Peyer's patch (tissue), 4 donors: ENCODE measurements around the gene STAMBPL1.

Source experiments
- CTCF ChIP-seq, 6 experiments: fragments of 450-650 bp in 4 of 6; fragments of 200-600 bp in 2 of 6; sonication (generic) in 1 of 6; IDR thresholded peaks; one replicate each; pipeline ENCODE4 v1.5.1; 2017 to 2019; ENCODE audit warnings: antibody characterized with exemption in 6 of 6, mild to moderate bottlenecking in 3 of 6, moderate library complexity in 1 of 6
- POLR2A ChIP-seq, 2 donors: fragments of 450-650 bp; IDR thresholded peaks; one replicate each; pipeline ENCODE4 v1.5.1; 2017; ENCODE audit warnings: antibody characterized with exemption in 2 of 2, mild to moderate bottlenecking in 2 of 2, moderate library complexity in 2 of 2

GRCh38 chr10:88893611-88894010 is 13.6 kb downstream of the STAMBPL1 start:
- TF ChIP-seq CTCF (IDR thresholded peaks at IDR 0.05), result no peak
- no peak for TF ChIP-seq POLR2A (IDR thresholded peaks at IDR 0.05)
